HG03060 (cell line): ENCODE data around the gene METAP1D.
"Not testable (repeated sequence)": the region's sequence is repeated elsewhere in the genome, so short reads cannot be mapped to it uniquely, and the experiment has no call there.

Experiments used
- ATAC-seq: cut with Tn5 transposase; IDR thresholded peaks from one replicate; pipeline ENCODE4 v1.9.1; 2021; ENCODE audit warnings: low read depth, moderate number of reproducible peaks; ENCODE audit not compliant: unreplicated experiment

The METAP1D gene

DNA sequence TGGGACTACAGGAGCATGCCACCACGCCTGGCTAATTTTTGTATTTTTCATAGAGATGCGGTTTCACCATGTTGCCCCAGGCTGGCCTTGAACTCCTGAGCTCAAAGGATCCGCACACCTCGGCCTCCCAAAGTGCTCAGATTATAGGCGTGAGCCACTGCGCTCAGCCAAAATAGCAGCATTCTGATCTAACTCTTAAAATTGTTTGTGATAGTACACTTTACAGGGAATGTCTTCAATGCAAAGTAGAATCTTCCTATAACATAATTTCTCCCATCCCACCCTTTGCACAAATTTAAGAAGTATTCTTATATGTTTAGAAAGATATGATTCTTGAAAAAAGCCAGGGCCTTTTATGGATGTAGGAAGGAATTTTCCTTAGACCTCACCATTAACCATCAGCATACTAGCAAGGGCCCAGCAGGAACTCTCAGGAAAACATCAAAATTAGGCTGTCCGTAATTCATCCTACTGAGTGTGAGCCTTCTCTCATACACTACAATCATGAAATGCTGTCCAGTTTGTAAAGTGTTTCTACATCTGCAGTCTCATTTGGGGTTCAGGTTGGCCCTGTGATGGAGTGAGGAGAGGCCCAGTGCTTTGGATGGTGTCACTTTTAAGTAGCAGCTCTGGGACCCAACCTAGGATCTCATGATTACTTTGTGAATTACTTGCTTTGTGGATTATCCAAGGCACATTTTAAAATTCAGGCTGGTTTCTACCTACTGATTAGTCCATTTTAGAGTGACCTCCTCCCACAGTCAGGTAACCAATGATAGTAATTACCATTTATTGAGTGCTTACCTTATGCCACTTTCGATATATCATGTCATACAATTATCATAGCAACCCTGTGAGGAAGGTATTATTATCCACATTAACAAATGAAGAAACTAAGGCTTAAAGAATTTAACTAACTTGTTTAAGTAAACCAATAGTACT is 48.1 kb downstream of the METAP1D start:
- ATAC-seq, result no peak

DNA sequence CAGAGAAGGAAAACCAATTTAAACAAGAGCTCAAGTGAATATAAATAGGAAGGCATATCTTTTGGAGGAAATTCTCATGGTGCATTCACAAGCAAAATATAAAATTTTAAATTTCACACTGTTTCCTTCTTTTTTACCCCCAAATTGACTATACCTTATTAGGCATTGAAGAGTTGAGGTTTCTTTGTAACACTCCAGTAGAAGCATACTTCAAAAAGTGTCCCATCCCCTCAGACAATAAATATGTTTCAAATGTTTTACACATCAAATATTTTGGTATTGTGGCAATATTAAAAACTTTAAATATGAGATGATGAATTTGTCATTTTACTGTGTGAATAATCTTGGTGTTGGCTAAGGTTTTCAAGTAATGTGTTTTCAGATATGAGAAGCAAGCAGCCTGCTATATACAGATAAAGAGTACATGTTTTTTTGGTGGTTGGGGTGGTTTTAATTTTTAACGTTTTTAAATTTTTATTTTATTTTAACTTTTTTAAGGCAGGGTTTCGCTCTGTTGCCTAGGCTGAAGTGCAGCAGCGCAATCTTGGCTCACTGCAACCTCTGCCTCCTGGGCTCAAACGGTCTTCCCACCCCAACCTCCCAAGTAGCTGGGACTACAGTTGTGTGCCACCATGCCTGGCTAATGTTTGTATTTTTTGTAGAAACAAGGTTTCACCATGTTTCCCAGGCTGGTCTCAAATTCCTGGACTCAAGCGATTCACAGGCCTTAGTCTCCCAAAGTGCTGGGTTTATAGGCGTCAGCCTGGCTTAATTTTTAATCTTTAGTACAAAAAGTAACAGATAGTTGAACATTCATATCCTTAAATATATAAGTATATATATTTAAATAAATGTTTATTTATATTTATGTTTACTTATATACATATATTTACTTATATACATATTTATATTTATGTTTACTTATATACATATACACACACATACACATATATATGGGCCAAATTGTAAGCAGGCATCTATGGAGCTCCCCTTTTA is 49.1 kb downstream of the METAP1D start:
- no peak for ATAC-seq

DNA sequence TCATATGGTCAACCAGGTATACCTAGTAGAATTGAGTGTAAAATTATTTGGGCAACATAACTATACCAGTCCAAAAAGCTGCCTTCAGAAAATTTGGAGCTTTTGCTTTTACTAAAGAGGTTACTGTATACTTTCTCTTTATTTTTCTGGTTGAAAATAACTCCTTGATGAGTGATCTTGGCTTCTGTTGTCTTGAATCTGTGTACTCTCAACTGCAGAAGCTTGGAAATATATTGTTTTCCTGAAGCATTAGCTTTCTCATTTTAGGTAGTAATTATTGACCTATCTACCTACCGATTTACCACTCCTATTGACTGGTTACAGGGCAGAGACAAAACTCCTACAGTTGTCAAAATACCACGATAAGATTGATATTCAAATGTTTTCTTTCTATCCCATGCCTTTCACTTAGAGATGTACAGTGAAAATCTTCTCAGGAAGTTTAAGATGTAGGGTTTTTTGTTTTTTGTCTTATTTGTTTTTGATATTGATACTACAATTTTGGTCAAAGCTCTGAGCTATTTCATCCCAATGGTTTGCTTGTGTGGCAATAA is 49.9 kb downstream of the METAP1D start:
- ATAC-seq, result no peak

DNA sequence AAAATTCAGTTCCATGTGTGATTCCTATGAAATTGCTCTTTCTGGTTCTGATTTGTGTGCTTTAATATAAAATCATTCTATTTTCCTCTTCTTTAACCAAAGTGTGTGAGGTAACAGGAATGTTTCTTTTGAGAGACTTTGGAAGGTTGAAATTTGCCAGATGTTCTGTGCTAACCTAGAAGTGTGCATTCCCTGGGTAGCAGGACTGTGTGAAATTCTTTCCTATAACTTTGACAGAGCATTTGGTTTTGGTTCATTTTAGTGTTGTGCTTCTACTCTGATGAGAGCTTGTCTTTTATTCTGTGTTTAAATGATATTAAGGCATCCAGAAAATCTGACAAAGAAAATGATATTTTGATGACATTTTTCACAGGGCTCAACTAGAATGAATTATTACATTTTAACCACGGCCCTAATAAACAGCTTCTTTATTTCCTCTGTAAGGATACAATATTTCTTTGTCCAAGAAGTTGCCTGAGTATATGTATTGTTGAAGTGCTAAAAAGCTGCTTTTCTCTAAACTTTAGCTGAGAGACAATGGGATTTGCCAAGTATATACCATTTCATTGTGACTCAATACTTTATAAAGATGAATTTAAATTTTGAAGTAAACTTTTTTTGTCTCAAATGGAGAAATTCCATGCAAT is 50.8 kb downstream of the METAP1D start:
- no peak for ATAC-seq

DNA sequence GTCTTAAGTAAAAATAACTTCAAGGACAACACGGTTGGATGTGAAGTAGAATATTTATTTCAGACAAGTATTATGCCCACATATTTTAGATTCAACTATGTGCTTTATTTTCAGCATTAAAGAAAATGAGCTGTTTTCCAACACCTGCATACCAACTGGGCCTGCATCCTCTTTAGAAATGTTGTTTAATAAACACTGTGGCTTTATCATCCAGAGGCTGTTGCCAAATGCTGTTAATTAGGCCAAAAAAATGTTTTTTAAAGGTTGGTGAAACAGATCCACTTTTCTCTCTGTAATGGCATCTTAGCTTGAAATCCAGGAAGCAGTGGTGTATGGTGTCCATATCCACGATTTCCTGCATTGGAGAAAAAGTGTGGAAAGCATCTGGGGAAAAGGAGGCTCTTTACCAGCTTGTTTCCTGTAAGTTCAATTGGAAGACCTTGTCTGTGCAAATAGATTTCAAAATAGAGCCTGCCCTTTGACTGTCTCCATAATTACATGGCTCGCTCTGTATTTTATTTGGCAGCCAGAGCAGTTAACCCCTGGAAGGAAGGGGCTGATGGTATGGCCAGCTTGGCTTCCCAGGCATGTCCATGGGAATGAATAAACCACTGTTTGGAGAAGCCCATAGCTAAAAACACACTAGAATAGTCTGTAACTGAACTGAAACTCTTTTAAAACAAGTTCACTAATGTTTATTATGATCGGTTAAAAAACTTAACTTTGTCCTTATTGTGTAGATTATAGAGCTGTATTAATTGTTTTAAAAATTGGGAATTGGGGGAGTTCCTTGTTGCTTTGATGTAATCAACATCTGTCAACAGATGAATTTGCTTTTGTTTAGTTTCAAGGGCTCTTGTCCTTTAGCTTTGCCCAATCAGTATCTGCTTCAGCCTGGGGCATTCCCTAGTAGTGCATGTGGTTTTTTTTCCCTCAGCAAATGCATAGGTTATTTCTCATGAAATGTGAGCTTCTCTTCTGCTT is 52.5 kb downstream of the METAP1D start:
- no peak for ATAC-seq

DNA sequence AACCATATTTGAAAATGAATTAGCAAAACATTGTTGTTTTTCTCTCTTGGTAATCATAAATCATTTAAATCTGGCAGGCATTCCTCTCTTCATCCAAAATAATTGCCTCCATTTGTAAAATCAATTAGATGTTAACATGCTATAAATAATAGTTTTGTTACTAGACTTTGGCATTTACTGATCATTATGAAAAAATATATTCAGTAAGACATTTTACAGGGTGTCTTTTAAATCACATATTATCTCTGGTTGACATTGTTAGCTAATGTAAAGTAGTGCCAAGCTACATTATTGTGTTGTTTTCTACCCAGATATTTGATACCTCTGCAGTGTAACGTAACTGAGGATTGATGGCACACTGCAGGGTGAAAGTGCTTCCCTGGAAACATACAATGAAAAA is 53.7 kb downstream of the METAP1D start:
- no peak for ATAC-seq

DNA sequence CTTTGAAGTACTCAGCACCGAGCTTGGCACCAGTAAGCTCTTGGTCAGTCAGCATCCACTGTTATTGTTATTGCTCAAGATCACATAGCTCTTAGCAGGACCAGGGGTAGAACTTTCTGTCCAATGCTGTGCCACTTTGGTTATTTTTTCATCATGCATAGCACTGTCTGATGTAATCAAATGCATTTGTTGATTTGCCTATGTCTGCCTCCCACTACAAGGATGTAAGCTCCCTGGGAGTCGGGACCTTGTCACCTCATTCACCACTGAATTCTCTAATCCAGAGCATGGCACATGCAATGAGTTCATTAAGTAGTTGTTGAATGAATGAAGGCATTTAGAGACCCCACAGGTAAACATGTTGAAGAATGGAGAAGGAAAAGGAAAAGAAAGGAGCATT is 56.5 kb downstream of the METAP1D start:
- ATAC-seq, result no peak

DNA sequence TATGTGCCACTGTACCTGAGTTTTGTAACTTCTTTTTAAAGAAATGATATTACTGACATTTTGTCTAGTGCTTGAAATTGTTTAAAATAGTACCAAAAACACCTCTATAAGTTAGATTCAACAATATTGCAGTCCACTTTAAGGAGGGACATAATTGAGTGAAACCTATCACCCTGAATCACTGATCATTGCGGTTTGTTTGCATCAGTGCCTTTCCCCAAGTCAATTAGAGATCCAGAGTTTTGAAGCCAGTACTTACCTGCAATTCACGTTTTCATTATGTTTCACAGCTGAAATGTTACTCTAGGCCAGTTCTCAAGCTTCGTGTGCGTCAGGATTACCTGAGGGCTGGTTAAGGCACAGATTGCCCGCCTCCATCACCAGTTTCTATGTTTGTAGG is 58.9 kb downstream of the METAP1D start:
- no peak for ATAC-seq

DNA sequence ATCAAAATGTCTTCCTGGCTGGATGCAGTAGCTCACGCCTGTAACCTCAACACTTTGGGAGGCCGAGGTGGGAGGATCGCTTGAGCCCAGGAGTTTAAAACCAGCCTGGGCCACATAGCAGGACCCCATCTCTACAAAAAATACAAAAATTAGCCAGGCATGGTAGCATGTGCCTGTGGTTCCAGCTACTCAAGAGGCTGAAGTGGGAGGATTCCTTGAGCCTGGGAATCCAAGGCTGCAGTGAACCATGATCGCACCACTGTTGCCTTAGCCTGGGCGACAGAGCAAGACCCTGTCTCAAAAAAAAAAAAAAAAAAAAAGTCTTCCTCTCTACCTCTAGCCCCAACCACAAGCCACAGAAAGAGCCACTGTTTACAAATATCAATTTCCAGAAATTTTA is 60.4 kb downstream of the METAP1D start:
- ATAC-seq, result not testable (repeated sequence)

DNA sequence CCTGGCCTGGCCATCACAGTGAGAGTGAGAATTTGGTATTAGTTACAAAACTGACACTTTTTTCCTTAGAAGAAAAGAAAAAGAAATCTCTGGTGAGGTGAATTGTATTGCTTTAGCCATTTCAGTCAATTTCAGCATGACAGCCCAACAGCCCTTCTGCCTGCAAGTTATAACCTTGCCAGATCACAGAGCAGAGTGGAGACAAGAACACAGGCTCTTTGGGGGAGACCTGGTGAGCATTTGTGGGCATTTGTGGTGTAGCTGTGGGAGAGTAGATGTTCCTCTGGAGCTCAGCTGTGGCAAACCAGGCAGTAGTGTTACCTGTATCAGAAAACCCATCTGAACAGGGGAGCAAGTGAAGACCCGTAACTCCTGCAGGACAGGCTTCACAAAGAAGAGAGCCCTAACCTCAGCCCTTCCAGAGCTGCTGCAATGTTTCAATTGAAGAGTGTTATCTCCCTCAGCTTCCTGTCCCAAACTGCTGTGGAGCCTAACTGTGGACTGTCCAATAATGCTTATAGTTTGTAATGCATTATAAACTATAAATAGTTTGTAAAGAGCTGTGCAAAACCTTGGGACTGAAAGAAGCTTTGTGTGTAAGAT is 62.8 kb downstream of the METAP1D start:
- ATAC-seq, result no peak

DNA sequence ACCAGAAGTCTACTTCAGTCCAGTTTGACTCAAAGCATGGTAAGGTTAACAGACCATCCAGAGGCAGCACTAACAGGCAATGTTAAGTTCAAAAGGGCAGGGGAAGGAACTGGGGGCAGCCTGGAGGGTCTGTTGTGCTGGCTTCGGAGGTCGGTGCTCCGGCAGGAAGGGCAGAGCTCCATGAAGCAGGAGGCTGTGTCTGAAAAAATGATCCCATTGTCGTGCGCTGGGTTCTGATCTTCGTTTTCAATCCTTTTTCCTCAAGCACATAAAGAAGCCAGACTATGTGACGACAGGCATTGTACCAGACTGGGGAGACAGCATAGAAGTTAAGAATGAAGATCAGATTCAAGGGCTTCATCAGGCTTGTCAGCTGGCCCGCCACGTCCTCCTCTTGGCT is 63.7 kb downstream of the METAP1D start:
- no peak for ATAC-seq

DNA sequence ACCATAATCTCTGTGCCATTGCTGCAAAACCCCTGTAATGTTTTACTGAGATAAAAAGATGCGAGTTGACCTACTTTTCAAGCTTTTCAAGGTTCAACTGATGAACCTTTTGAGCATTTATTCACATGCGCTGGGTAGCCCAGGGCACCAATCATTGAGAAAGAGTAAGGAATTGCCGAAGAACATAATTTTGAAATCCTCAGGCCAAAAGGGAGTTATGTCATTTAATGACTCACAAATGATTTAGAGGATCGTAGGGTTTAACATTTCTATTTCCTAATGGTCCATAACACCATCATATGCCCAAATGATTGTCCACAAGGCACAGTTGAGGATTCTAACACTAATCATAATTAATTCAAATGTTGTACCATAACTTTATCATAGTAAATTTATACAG is 65.4 kb downstream of the METAP1D start:
- no peak for ATAC-seq

DNA sequence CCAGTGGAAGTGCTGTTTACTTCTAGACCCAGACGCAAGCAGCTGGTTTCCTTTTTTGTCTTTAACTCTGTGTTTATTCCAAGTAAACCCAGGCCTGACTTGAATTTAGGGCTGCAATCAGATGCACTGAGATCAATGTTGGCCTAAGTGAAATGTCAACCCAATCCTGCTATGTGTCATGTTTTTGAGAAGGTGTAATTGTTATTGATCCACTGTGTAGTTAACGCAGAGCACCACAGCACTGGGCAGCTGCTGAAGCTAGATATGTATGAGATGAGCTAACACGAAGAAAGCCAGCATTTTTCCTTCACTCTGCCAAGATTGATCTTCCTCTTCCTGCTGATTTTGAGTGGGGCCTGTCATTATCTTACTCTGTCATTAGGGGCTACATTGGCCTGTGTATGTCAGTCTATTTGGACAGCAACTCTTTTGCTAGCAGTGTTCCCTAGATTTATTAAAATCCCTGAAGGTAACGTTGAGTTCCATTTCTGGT is 66.7 kb downstream of the METAP1D start:
- ATAC-seq, result no peak

DNA sequence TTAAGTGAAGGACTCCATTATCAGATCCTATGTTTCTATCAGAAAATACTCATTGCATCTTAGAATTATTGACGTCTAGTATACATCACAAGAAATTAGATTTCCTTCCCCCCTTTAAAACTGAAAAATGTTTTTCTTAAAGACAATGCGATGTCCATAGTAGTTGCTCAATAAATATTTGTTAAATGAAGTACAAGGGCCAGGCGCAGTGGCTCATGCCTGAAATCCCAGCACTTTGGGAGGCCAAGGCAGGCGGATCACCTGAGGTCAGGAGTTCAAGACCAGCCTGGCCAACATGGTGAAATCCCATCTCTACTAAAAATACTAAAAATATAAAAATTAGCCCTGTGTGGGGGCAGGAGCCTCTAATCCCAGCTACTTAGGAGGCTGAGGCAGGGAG is 68.2 kb downstream of the METAP1D start:
- not testable (repeated sequence) for ATAC-seq

DNA sequence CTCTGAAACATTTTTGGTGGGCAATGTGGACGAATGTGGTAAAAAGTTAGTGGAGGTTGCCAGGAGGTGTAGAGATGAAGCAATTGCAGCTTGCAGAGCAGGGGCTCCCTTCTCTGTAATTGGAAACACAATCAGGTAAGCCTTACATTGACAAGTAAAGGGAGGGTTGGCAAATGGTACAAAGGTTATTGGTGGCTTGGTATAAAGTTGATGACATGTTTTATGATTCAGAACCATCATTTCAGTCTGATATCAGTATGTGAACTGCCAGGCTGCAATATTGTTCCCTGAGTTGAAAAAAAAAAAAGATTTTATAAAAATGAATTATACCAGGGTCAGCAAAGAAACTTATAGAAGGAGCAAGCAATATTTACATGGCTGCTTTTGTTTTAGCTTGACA is 71.2 kb downstream of the METAP1D start:
- ATAC-seq, result no peak

DNA sequence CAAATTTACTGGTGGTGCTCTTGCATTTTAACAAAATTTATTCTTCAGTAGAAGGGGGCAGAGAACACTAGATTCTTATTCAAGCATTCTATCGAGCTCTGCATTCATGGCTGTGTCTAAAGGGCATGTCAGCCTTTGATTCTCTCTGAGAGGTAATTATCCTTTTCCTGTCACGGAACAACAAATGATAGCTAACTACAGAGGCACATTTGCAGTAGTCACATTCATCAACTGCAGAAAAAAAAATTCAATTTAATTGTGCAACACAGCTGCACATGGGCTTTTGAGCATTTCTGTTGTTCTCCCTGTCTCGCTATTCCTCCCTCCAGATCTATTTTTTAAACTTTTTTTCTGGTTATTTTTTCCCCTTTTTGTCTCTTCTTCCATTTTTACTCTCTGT is 72.5 kb downstream of the METAP1D start:
- no peak for ATAC-seq

DNA sequence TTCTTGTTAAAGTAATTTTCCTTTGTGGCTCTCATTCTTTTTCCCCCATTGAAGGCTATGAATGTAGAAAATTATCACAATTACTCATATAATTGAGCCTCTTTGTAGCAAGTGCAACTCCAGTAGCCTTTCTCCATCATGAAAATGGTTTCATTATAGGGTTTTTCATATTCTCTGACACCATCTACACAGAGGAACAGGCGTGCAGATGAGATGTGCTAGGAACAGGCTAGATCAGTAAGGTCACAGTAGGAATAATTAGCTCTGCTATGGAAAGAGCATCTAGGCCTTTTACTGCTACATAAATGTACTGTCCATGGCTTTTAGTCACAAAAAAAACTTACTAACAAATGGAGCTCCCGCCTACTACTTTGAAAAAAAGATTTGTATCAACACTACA is 73.0 kb downstream of the METAP1D start:
- ATAC-seq, result no peak

DNA sequence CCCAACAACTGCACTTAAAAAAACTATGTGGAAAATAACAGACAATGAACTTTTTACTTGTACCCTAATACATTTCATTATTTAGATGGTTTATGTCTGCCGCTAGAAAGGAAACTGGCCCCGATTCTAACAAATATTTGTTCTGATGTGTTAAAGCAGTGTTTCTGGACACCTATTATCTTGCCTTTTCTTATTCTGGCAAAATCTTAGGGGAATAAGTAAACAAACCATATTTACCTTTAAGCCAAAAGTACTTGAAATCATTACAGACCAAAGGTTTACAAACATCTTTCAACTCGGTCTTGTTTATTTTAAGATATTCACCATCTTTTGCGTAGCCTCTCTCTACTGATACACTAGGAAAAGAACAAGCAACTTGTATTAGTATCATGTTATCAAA is 73.8 kb downstream of the METAP1D start:
- no peak for ATAC-seq

DNA sequence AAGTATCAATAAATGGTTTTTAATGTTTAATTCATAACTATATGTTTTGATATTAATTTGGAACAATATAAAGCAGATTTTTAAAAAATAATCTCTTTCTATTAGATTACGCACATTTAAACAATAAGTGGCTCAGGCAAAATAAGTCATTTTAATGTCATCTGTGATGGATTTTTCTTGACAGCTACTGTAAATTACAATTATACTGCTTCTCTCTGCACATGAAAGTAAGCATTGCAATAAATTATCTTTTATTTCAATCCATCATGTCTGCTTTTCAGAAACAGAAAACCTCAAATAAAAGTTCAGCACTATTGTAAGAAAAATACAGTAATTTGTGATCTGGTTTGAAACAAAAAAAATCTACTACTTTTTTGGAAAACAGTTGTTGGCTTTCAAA is 74.5 kb downstream of the METAP1D start:
- no peak for ATAC-seq
